Renal cortex interstitium (tissue), 11 donors: ENCODE results near the gene KCNQ2. TPM values are rescaled to one million over a fixed set of nuclear protein-coding genes. Genes with fewer than 3 reads are reported as not detected.

Experiments
- DNase-seq, 11 donors: peaks; one replicate each; pipeline ENCODE4 v3.0.0-alpha.2; 2013; ENCODE audit warnings: low read depth in 9 of 11, low spot score in 4 of 11; ENCODE audit errors: extremely low read depth in 1 of 11
- polyA plus RNA-seq, 3 donors: library from polyadenylated mRNA; unstranded; fragments of 120-200 nt; gene quantifications; one replicate each; pipeline ENCODE4 v1.2.1, GENCODE V29; 2013; ENCODE audit not compliant: insufficient read length in 3 of 3

Gene KCNQ2
- polyA plus RNA-seq, 3 donors: 7.2 to 10.9 (median 8.5) TPM

DNA sequence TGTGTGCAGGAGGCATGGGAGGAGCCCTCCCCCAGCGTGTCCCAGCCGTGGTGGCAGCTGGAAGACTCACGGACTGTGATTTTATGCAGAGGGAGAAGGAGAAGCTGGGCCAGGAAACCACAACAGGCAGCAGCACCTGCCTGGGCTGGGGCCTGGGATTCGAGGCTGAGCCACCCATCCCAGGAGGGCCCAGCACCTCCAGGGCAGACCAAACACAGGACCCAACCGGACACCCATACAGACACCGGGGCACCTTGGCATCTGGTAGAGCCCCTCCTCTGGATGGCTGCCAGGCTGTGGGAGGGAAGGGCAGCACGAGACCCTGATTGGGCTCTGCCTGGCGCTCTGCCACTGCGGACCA lies 69.6 kb downstream of the KCNQ2 start:
- DNase-seq: no peak

DNA sequence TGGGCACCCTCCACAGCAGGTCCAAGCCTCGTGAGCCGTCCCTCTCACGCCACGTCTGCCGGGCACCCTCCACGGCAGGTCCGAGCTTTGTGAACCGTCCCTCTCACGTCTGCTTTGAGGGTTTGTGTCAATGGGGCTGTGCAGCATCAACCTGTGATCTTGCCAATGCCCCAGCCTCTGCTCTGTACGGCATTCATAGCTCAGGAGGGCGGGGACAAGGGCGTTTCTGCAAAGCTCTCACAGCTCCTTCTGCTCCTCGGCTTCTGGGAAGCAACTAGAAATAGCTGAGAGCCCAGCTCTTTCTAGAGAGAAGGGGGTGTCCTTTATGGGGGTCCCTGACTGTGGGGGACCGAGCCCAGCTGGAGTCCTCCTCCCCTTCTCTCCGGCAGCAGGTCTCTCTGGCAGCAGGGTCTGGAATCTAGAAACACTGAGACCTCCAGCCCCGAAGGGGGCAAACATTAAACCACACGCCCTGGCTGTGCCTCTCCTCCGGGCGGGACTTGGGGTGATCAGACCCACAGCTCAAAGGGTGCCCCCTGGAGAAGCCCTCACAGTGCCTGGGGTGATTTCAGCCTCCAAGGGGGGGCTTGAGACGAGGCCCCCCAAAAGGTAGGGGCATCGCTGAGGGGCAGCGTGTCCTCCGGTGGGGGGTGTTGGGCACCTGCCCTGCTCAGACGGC lies 70.1 kb downstream of the KCNQ2 start:
- DNase-seq: no peak

DNA sequence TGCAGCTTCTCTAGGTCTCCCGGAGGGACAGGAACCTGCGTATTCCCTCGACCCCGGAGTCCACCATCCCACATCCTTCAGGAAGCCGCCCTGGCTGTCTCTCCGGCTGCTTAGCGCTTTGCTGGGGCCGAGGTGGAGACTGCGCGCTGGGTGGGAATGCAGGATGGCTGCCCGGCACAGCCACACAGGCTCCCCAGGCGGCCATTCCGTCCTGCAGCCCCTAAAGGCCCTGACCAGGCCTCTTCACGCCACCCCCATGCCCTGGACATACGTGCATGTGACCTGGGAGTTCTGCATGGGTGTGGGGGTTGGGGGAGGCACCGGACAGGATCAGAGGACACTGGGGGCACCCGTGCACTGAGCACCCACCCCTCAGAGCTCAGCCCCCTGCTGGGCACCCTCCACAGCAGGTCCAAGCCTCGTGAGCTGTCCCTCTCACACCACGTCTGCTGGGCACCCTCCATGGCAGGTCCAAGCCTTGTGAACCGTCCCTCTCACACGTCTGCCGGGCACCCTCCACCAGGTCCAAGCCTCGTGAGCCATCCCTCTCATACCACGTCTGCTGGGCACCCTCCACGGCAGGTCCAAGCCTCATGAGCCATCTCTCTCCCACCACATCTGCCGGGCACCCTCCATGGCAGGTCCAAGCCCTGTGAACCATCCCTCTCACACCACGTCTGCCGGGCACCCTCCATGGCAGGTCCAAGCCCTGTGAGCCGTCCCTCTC lies 70.9 kb downstream of the KCNQ2 start:
- no peak for DNase-seq

DNA sequence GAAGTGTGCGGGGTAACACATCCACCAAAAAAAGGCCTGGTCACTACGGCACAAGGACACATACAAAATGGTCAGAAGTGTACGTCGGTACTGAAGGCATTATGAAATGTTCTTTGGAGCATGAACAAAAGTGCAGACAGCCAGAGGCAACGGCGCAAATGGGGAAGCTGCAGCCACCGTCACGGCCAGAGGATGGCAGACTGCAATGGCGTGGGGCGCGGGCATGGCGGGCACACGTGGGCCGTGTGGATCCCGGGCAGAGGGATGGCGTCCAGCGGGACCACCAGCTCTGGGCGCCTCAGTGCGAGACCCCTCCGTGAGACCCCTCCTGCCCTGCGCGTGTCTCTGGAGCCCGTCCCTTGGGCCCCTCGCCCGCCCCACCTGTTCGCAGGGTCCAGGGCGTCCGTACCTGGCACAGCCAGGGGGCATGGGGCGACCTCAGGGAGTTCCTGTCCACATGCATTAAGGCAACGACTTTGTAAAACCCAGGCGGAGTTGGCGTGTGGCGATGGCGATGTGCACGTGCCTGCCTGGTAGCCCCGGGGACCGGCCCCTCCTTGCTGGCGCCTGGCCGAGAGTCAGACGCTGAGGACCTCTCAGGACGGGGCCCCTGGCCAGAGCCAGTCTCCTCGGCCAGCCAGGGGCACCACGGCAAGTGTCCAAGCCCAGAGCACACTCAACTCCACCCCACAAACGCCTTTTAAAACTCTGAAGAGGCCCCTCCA lies 71.8 kb downstream of the KCNQ2 start:
- no peak for DNase-seq

DNA sequence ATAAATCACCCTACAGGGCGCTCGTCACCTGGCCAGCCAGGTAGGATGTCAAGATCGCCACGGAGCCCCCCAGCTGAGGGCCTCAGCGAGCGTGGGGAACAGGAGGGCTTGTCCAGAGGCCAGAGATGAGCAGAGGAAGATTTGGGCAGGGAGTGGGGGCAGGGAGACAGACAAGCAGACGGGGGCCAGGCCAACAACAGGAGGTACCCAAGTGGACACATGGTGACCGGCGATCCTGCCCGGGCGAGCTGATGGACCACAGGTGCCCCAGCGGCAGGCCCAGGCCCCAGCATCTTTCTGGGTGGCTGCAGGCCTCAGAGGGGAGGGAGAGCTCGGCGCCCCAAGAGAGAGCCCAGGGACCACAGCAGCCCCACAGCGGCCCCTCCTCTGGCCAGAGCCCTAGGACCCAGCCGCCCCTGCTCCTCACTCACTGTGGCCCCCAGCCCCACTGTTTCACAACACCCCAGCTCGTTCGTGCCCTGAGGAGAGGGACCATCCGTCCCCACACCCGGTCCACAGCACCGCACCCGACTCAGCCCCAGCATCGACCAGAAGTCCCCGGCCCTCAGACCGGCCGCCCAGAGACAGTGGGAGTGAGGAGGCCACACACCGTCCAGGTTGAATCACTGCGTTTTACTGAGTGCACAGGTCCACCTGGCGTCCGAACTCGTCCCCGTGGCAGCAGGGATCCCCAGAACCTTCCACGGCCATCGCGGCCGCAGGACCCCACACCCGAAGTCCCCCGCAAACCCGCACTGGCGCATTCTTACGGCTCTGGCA lies 72.7 kb downstream of the KCNQ2 start:
- no peak for DNase-seq

DNA sequence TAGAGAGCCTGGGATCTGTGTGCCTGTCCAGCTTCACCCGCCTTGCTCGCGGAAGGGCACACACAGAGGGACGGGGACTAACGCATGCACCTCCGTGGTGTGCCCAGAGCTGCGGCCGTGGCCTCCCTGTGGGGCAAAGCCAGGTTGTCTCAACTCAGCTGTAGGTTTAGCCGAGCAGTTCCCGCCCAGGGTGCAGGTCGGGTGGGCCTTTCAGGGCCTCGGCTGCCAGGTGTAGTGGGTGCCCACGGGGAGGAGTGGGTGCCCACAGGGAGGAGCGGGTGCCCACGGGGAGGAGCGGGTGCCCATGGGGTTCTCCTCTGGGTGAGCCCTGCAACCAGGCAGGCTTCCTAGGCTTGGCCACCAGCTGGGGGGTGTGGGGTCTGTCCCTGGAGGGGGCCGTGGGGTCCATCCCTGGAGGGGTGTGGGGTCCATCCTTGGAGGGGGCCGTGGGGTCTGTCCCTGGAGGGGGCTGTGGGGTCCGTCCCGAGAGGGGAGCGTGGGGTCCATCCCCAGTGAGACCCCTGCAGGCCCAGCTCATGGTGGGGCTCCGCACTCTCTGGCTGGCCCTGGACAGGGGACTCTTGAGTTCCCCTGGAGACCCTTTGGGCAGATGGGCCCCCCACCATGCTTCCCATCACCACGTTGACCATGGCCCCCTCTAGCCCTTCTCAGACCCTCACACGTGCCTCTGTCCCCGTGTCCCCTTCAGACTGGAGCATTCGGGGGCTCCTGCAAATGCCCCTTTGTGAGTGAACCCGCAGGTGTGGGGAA lies 73.5 kb downstream of the KCNQ2 start:
- DNase-seq: no peak

DNA sequence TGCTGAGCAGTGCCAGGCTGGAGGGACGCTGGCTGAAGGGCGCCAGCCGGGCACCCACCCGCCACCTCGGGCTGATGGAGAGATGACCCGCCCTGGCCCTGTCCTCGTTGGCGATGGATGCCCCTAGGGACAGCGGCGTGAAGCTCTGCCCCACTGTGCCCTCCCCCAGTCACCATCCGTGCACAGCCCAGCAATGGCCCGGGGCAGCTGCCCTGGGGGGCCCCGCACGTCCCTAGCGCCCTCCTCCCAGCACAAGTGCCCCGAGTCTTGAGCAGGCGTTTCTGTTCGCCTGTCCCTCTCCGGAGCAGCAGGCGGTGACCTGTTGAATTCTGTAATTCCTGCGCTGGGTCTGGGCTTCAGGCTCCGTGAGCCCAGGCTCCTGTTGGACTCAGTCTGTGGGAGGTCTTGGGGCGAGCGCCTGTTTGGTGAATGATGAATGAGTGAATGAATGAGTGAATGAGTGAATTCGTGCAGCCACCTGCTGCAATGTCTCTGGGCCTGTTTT lies 74.5 kb downstream of the KCNQ2 start:
- DNase-seq: no peak

DNA sequence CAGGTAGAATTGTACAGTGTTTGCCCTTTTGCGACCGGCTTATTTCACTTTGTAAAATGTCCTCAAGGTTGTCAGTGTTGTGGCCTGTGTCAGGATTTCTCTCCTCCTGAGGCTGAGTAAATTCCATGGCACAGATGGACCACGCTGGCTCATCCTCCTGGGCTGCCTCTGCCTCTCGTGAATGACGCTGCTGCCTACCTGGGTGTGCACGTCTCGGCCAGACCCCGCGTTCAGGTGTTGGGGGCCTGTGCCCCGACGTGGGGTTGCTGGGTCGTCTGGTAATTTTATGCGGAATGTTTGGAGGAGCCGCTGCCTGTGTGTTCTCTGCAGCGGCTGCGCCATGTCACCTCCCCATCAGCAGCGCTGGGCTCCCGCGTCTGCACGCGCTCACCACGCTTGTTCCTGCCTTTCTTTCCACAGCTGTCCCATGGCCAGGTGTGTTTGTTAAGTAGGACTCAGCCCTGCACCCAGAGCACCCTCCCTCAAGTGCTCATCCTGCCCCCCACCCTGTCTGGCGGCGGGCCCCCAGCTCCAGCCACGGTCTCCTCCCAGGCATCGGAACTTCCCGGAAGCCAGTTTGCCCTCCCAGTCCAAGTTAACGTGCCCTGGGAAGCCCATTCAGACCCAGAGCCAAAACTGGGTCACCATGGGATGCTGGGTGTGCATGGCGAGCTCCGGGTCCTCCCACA lies 75.2 kb downstream of the KCNQ2 start:
- DNase-seq: no peak

DNA sequence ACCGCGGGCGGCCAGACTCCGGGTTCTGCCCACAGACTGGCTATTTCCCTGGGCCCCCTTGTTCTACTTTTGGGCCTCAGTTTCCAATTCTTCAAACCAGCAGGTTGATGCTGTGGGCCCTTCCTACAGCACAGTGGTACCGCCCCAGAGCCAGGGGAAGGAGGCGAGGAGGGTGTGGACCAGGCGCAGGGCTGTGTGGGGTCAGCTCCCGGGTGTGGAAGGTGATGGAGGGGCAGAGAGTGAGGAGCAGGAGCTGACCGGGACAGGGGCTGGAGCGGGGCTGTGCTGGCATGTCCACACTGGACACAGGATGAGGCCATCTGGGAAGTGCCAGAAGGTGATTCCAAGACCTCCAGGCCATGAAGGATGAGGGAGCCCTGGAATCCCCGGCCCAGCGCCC lies 76.2 kb downstream of the KCNQ2 start:
- no peak for DNase-seq

DNA sequence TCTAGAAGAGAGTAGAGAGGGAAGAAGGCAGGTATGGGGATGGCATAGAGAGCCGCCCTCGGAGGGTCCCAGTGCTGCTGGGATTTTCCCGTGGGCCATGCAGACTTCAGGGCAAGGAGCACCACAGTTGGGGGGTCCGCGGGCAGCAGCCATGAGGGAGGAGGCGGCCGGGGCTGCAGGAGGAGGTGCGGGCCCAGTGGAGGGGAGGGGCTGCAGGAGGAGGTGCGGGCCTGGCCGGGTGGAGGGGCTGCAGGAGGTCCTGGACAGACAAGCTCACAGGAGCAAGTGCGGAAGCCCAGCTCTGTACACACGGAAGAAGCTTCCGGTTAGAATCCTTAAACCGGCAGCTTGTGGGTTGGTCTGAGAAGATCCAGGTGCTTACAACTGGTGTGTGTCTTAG lies 76.7 kb downstream of the KCNQ2 start:
- no peak for DNase-seq

DNA sequence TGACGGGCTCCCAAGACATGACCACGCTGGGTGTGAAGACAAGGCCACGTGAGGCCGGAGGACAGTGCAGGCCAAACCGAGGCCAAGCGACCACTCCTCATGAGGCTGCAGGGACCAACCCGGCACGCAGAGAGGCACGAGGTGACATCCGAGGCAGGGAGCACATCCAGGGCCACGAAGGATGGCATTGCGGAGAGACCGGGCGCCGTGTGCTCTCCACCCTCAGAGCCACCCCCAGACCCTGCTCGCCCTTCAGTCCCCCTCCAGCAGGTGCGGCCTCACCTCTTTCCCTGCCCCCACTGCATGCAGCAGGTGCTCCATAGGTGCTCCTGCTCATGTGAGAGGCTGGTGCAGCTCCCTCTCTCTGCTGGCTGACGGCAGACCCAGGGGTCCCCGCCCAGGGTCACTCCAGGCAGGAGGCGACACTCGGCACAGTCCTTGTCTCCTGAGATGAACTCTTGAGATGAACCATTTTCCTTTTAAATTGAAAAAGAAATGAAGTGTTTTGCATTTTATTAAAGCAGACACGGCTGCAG lies 77.5 kb downstream of the KCNQ2 start:
- DNase-seq: no peak

DNA sequence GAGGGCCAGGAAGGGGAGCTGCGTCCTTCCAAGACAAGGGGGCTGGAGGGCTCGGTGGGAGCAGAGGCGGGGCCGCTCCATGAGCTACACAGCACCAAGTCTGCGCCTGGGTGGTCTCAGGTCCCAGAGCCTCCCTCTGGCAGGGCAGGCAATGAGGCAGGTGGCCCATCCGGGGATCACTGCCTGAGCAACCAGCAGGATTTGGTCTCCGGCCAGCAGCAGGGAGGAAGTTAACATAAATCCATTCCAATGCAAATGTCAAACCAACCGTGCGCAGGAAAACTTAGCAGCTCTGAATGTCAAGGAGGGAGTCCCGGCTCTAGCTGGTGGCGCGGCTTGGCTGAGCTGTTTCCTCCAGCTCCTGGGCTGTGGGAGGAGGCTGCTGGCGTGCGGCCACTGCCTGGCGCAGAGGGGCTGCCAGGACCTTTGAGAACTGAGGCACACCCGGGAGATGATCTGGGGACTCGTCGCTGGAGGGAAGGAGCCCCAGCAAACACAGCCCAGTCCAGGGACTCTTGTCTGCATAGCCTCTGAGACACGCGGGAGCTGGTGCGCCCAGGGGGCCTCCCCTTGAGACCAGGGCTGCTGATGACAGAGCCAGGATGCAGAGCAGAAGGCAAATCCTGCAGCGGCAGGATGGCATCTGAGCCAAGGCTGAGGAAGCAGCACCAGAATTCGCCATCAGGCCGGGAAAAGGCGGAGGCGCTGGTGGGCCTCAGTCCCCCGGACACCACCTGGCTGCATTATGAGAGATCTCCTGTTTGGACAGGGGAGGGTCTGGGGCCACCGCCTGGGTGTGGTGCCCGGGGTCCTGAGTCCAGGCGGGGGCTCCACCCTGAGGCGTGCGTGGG lies 78.2 kb downstream of the KCNQ2 start:
- DNase-seq: peak; percentile 60 to 87 (median 79)

DNA sequence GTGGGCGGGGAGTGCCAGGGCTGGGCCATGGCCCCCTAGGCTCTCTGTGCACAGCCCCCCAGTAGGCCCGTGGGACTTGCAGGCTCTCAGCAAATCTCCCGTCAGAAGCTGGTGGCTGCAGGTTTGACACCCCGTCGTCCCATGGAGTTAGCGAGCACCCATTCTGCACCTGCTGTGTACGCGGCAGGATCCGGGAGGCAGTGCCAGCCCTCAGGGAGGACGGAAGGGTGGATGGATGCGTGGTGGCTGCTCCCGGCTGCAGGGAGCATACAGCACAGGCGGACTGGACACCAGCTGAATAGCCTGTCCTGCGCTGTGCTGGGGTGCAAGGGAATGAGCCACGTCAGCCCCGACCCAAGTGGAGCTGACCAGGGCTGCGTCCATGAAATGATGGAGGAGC lies 78.9 kb downstream of the KCNQ2 start:
- DNase-seq: no peak

DNA sequence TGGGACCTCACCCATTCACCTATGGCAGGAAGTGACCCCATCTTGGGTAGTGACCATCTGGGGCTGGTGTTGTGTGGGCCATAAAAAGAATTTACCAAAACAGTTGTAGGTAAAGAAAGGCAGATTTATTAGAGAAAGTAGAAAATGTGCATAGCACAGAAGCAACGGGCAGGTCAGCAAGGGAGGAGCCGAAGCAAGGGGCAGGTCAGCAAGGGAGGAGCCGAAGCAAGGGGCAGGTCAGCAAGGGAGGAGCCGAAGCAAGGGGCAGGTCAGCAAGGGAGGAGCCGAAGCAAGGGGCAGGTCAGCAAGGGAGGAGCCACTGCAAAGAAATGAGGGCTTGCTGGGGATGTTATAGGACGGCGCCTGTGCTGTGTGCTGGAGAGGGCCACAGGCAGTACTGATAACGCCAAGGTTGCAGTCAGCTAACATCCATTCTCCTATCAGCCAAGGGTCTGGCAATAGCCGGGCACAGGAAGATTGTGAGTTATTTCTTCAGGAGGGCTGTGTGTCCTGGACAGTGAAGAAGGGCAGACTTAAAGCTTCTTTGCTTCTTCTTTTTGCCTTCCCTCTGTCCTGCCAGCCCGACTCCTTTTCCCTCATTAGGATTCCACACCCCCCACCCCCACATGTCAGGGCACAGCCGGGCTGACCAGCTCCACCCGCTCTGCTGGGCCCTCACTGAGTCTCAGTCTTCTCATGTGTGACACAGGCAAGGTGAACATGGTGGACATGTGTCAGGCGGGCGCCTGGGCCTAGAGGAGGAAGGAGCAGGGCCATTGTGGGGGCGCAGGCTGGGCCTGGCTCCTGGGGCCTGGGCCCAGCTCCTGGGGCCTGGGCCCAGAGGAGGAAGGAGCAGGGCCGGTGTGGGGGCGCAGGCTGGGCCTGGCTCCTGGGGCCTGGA lies 79.7 kb downstream of the KCNQ2 start:
- no peak for DNase-seq

DNA sequence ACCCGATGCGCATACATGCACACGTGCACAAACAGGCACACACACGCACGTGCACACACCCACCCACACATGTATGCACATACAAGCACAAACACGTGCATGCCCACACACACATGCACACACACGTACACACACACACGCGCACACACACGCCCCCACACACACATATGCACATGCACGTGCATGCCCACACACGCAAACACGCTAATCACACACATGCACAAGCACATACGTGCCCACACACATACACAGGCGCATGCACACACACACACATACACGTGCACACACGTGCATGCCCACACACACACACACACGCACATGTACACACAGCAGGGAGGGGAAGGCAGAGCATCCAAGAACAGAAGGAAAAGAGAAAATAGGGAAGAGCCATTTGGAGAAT lies 84.5 kb downstream of the KCNQ2 start:
- DNase-seq: no peak

DNA sequence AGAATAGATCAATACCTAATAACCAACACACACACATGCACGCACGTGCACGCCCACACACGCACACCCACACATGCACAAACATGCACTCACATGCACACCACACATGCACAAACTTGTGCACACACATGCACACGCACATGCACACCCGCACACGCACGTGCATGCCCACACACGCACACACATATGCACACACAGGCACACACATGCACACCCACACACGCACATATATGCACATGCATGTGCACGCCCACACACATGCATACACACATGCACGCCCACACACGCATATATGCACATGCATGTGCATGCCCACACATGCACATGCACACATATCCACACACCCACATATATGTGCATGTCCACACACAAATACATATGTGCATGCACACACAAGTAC lies 85.1 kb downstream of the KCNQ2 start:
- no peak for DNase-seq
